DND-41 (cell line): ENCODE data around the gene PDE6C.

Experiments used
- ATAC-seq: fragments of 200-7000 bp; cut with Tn5 transposase; 3 replicates; pipeline ENCODE4 v1.9.1; 2021; ENCODE audit warnings: low read depth; ENCODE audit not compliant: insufficient read depth
- DNase-seq: peaks from one replicate; pipeline ENCODE4 v3.0.0-alpha.2; 2020
- H2AFZ ChIP-seq: 2 replicates; pipeline ENCODE4 v1.6.0; 2012; ENCODE audit warnings: low read depth, low read length
- H3K27ac ChIP-seq: 2 replicates; pipeline ENCODE4 v1.5.1; 2012; ENCODE audit warnings: low read length, inconsistent platforms
- H3K27me3 ChIP-seq: fragments of 200-600 bp; sonication (generic); 2 replicates; pipeline ENCODE4 v1.6.0; 2012; ENCODE audit warnings: low read length, mild to moderate bottlenecking, inconsistent platforms; ENCODE audit not compliant: insufficient read depth, poor library complexity
- H3K36me3 ChIP-seq: 2 replicates; pipeline ENCODE4 v1.5.1; 2012; ENCODE audit warnings: low read length, inconsistent platforms; ENCODE audit not compliant: insufficient read depth
- H3K4me1 ChIP-seq: 2 replicates; pipeline ENCODE4 v1.5.1; 2012; ENCODE audit warnings: mild to moderate bottlenecking, low read length; ENCODE audit not compliant: insufficient read depth
- H3K4me2 ChIP-seq: 2 replicates; pipeline ENCODE4 v1.6.0; 2012; ENCODE audit warnings: mild to moderate bottlenecking, moderate library complexity, low read length, inconsistent platforms; ENCODE audit not compliant: insufficient read depth
- H3K4me3 ChIP-seq, 2 experiments: fragments of 200-600 bp in 1 of 2; shearing (Covaris generic) in 1 of 2; 2 replicates each; pipeline ENCODE4 v1.5.1; 2012 to 2016; ENCODE audit warnings: inconsistent platforms in 2 of 2, low read length in 2 of 2, mild to moderate bottlenecking in 2 of 2, low read depth in 1 of 2, moderate library complexity in 1 of 2
- H3K79me2 ChIP-seq: 2 replicates; pipeline ENCODE4 v1.6.0; 2012; ENCODE audit warnings: low read length, inconsistent platforms; ENCODE audit not compliant: insufficient read depth
- H3K9ac ChIP-seq: 2 replicates; pipeline ENCODE4 v1.6.0; 2012; ENCODE audit warnings: low read depth, mild to moderate bottlenecking, inconsistent platforms, low read length, moderate library complexity
- H3K9me3 ChIP-seq: 2 replicates; pipeline ENCODE4 v1.5.1; 2012; ENCODE audit warnings: low read length, moderate library complexity, mild to moderate bottlenecking, inconsistent platforms; ENCODE audit not compliant: insufficient read depth, severe bottlenecking
- H4K20me1 ChIP-seq: 2 replicates; pipeline ENCODE4 v1.6.0; 2012; ENCODE audit warnings: low read length; ENCODE audit not compliant: insufficient read depth
- EZH2 ChIP-seq: IDR thresholded peaks from 3 replicates; pipeline ENCODE4 v1.6.1; 2012; ENCODE audit warnings: borderline replicate concordance, low read depth, mild to moderate bottlenecking, moderate library complexity, low read length, inconsistent platforms; ENCODE audit not compliant: severe bottlenecking
- TF ChIP-seq, protein P1 (sequence below): IDR thresholded peaks from 2 replicates; pipeline ENCODE4 v1.5.1; 2012; ENCODE audit warnings: borderline replicate concordance, low read length, moderate library complexity, mild to moderate bottlenecking; ENCODE audit not compliant: poor library complexity, severe bottlenecking; ENCODE audit errors: extremely low read depth

Gene PDE6C

DNA sequence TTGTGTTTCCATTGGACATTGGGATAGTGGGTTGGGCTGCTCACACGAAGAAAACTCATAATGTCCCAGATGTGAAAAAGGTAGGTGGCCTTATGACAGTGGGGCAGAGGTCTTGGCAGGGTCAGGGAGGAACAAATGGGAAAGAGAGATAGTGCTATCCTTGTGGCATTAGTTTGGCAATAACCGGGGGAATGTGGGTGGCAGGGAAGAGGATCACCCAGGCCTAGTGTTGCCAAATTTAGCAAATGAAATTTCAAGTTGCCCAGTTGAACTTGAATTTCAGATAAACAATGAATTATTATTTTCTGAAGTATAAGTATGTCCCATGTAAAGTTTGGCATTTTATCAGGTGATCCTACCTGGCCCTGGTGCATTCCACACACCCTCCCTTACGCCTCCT lies 789 bp downstream of the PDE6C start:
- Histone ChIP-seq H3K9me3 (no peaks in the 10 kb centered on the region), H3K79me2 (no peaks in the 10 kb centered on the region), H3K4me2 (no peak overlapping the region), H3K9ac (no peak overlapping the region), H3K27me3 (no peaks in the 10 kb centered on the region), H3K27ac (no peak overlapping the region), H3K4me1 (no peaks in the 10 kb centered on the region), H3K4me3 (no peak overlapping the region), H4K20me1 (no peaks in the 10 kb centered on the region), H3K36me3 (no peaks in the 10 kb centered on the region), H2AFZ (no peak overlapping the region)
- DNase-seq = no peak
- no peak for TF ChIP-seq EZH2
- TF ChIP-seq, protein P1, sequence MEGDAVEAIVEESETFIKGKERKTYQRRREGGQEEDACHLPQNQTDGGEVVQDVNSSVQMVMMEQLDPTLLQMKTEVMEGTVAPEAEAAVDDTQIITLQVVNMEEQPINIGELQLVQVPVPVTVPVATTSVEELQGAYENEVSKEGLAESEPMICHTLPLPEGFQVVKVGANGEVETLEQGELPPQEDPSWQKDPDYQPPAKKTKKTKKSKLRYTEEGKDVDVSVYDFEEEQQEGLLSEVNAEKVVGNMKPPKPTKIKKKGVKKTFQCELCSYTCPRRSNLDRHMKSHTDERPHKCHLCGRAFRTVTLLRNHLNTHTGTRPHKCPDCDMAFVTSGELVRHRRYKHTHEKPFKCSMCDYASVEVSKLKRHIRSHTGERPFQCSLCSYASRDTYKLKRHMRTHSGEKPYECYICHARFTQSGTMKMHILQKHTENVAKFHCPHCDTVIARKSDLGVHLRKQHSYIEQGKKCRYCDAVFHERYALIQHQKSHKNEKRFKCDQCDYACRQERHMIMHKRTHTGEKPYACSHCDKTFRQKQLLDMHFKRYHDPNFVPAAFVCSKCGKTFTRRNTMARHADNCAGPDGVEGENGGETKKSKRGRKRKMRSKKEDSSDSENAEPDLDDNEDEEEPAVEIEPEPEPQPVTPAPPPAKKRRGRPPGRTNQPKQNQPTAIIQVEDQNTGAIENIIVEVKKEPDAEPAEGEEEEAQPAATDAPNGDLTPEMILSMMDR = no peak
- no peak for ATAC-seq

DNA sequence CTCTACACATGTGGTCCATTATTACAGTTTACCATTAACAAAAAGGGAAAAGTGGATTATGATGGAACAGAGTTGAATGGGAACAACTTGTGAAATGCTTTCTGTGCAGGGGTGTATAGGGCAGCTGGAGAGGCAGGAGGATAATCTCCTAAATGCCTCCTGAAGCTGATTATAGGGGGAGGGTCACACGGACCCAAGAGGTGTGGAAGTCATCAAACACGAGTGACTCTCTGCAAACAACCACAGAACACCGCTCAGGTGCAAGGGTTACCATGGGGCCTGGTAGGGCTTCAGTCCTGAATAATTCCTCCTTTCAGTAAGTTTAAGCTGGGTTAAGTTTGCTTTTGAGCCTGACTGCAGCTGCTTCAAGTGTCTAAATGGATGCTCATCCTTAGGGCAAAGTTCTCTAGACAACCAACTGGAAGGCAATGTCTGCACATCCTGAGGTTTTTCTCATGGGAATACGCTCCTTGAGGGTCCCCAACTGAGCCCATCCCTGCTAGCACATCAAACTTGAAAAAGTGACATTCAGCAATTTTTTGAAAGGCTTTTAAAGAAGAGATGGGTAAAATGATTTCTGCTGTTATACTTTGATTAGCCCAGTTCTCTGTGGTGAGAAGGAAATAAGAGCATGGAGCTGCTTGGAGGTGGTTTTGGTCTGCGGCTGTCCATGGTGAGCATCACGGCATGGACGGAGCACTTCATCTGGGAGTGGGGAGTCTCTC lies 1.9 kb downstream of the PDE6C start:
- no peaks in the 10 kb centered on the region for H3K27me3 ChIP-seq
- no peak overlapping the region for H2AFZ ChIP-seq
- no peaks in the 10 kb centered on the region for H3K4me1 ChIP-seq
- no peaks in the 10 kb centered on the region for H4K20me1 ChIP-seq
- no peaks in the 10 kb centered on the region for H3K36me3 ChIP-seq
- H3K9ac ChIP-seq = no peak overlapping the region
- DNase-seq = no peak
- H3K27ac ChIP-seq = no peak overlapping the region
- no peak for ATAC-seq
- no peak for TF ChIP-seq EZH2
- TF ChIP-seq, protein P1 = no peak
- no peaks in the 10 kb centered on the region for H3K9me3 ChIP-seq
- no peaks in the 10 kb centered on the region for H3K79me2 ChIP-seq
- H3K4me3 ChIP-seq = no peak overlapping the region
- H3K4me2 ChIP-seq = no peak overlapping the region

GRCh38 chr10:93615576-93616235 lies 3.4 kb downstream of the PDE6C start:
- Histone ChIP-seq H4K20me1 (no peaks in the 10 kb centered on the region), H3K4me3 (no peak overlapping the region), H3K27me3 (no peaks in the 10 kb centered on the region), H3K9me3 (no peaks in the 10 kb centered on the region), H3K36me3 (no peaks in the 10 kb centered on the region), H3K4me2 (no peak overlapping the region), H3K27ac (no peak overlapping the region), H3K79me2 (no peaks in the 10 kb centered on the region), H3K9ac (no peak overlapping the region), H3K4me1 (no peaks in the 10 kb centered on the region), H2AFZ (no peak overlapping the region)
- ATAC-seq (no peak), DNase-seq (no peak)
- TF ChIP-seq, protein P1 = no peak
- no peak for TF ChIP-seq EZH2

DNA sequence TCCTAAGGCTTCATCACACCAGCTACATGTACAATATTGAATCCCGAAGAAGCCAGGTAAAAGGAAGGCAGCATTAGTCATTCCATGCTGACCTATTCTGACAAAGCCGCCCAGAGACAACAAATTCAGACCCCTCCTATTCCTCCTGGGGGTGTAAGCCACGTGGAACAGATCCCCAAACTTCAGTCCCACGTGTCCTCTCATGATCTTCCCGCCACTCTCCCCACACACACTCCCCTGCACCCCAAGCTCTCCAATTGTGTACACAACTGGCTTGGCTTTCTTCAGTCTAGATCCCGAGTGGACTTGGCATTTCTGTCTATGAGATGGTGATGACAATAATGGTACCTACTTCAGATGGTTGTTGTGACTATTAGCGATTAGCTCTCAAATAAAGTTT lies 8.6 kb downstream of the PDE6C start:
- DNase-seq (no peak), ATAC-seq (no peak)
- Histone ChIP-seq H3K9ac (no peak overlapping the region), H2AFZ (no peak overlapping the region), H3K27ac (no peak overlapping the region), H3K79me2 (no peaks in the 10 kb centered on the region), H3K4me3 (no peak overlapping the region), H3K27me3 (peaks cover 6% of the 10 kb centered on the region), H3K4me1 (no peaks in the 10 kb centered on the region), H3K36me3 (no peaks in the 10 kb centered on the region), H3K9me3 (no peaks in the 10 kb centered on the region), H4K20me1 (no peaks in the 10 kb centered on the region), H3K4me2 (no peak overlapping the region)
- TF ChIP-seq EZH2 = no peak
- TF ChIP-seq, protein P1 = no peak
